Osteocyte (in vitro differentiated cells): ENCODE measurements around the gene RGS3. TPM values are rescaled to one million over a fixed set of nuclear protein-coding genes. Genes with fewer than 3 reads are reported as not detected.

ENCODE experiments used
- DNase-seq: peaks from one replicate; pipeline ENCODE4 v3.0.0; 2021; ENCODE audit warnings: mixed read lengths; ENCODE audit not compliant: unreplicated experiment; ENCODE audit errors: extremely low spot score
- H3K27ac Mint-ChIP-seq: one replicate; pipeline ENCODE4 v1.8.0; 2021; ENCODE audit warnings: mild to moderate bottlenecking, mixed read lengths; ENCODE audit not compliant: unreplicated experiment
- H3K27me3 Mint-ChIP-seq: one replicate; pipeline ENCODE4 v1.8.0; 2021; ENCODE audit warnings: mixed read lengths; ENCODE audit not compliant: unreplicated experiment
- H3K36me3 Mint-ChIP-seq: one replicate; pipeline ENCODE4 v1.8.0; 2021; ENCODE audit warnings: mixed read lengths; ENCODE audit not compliant: unreplicated experiment
- H3K4me1 Mint-ChIP-seq: one replicate; pipeline ENCODE4 v1.8.0; 2021; ENCODE audit warnings: mixed read lengths; ENCODE audit not compliant: unreplicated experiment
- H3K4me3 Mint-ChIP-seq: one replicate; pipeline ENCODE4 v1.8.0; 2021; ENCODE audit warnings: mild to moderate bottlenecking, moderate library complexity, mixed read lengths; ENCODE audit not compliant: unreplicated experiment
- H3K9me3 Mint-ChIP-seq: one replicate; pipeline ENCODE4 v1.8.0; 2021; ENCODE audit warnings: mixed read lengths; ENCODE audit not compliant: unreplicated experiment
- CTCF ChIP-seq: fragments of 200-600 bp; sonication (generic); IDR thresholded peaks from 2 replicates; pipeline ENCODE4 v1.5.0; 2021; ENCODE audit warnings: antibody characterized with exemption, mild to moderate bottlenecking, moderate library complexity
- total RNA-seq: library from RNA; stranded (reverse); gene quantifications from 2 replicates; pipeline ENCODE4 v1.2.1, GENCODE V29; 2021

The RGS3 gene
- total RNA-seq, 1 donor from 2014 or later, result 67.8 TPM

GRCh38 chr9:113616621-113617496 lies 153.3 kb downstream of the RGS3 start:
- Mint-ChIP-seq H3K36me3 (no peaks in the 10 kb centered on the region), H3K27ac (peak overlapping the region; percentile 97), H3K4me1 (peaks cover 71% of the 10 kb centered on the region), H3K9me3 (peaks cover 1% of the 10 kb centered on the region), H3K27me3 (no peaks in the 10 kb centered on the region), H3K4me3 (no peak overlapping the region)
- no peak for TF ChIP-seq CTCF
- DNase-seq, result no peak

GRCh38 chr9:113617550-113617949 lies 154.0 kb downstream of the RGS3 start:
- peaks cover 78% of the 10 kb centered on the region for H3K4me1 Mint-ChIP-seq
- peaks cover 5% of the 10 kb centered on the region for H3K9me3 Mint-ChIP-seq
- H3K36me3 Mint-ChIP-seq, result no peaks in the 10 kb centered on the region
- no peak for DNase-seq
- no peak overlapping the region for H3K27ac Mint-ChIP-seq
- no peak overlapping the region for H3K4me3 Mint-ChIP-seq
- TF ChIP-seq CTCF, result no peak
- H3K27me3 Mint-ChIP-seq, result no peaks in the 10 kb centered on the region

DNA sequence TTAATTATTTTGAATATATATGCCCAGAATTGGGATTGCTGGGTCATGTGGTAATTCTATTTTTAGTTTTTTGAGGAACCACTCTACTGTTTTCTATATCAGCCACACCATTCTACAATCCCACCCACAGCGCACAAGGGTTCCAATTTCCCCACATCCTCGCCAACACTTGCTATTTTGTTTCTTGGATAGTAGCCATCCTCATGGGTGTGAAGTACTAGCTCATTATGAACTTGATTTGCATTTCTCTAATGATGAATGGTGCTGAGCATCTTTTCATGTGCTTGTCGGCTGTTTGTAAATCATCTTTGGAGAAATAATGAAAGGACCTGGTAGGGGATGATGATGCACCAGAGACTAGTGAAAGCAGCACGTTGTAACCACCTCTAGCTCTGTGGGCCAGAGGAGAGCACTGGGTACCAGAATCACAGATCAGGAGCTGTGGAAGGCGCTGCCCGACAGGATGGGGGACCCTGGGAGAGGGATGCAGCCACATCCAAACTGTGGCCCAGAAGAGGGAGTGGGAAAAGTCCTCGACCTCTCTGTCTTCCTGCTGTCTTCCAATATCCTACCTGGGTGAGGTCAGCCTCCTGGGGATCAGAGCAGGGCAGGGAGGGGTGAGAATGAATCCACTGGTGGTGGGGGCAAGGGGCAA lies 155.4 kb downstream of the RGS3 start:
- H3K36me3 Mint-ChIP-seq, result no peaks in the 10 kb centered on the region
- peaks cover 5% of the 10 kb centered on the region for H3K9me3 Mint-ChIP-seq
- no peaks in the 10 kb centered on the region for H3K27me3 Mint-ChIP-seq
- TF ChIP-seq CTCF, result no peak
- no peak overlapping the region for H3K4me3 Mint-ChIP-seq
- peak overlapping the region; percentile 98 for H3K27ac Mint-ChIP-seq
- peaks cover 89% of the 10 kb centered on the region for H3K4me1 Mint-ChIP-seq
- DNase-seq, result no peak

- Mint-ChIP-seq H3K27me3 (no peaks in the 10 kb centered on the region), H3K9me3 (peaks cover 5% of the 10 kb centered on the region), H3K27ac (peak overlapping the region; percentile 98), H3K36me3 (no peaks in the 10 kb centered on the region), H3K4me1 (peaks cover 88% of the 10 kb centered on the region), H3K4me3 (peak overlapping the region; percentile 57)
- no peak for DNase-seq
- TF ChIP-seq CTCF, result no peak
Measured at GRCh38 chr9:113619491-113620376, 156.2 kb downstream of the RGS3 start.
